ENCODE results near the gene PRELID2. TPM values are rescaled to one million over a fixed set of nuclear protein-coding genes. Genes with fewer than 3 reads are reported as not detected.
A peak's percentile ranks its signal among the peaks of the same experiment; 100 is the strongest.

Gene PRELID2
- polyA plus RNA-seq, 1 donor = 29.0 TPM

GRCh38 chr5:145825751-145826180 lies 9.4 kb downstream of the PRELID2 start:
- no peak overlapping the region for H3K4me3 ChIP-seq (ENCODE audit: low read length)
- H3K27me3 ChIP-seq (ENCODE audit: control insufficient read depth, insufficient read depth, low read length) = no peaks in the 10 kb centered on the region
- H3K36me3 ChIP-seq (ENCODE audit: control insufficient read depth, insufficient read depth, low read length) = peaks cover 6% of the 10 kb centered on the region
- no peaks in the 10 kb centered on the region for H3K9me3 ChIP-seq (ENCODE audit: control insufficient read depth, low read depth, low read length)
- no peak overlapping the region for H3K27ac ChIP-seq (ENCODE audit: low read length)
- 0% methylated on average over 1 of the region's 3 CpGs for WGBS (ENCODE audit: insufficient coverage, low lambda C conversion rate)
- no peaks in the 10 kb centered on the region for H3K4me1 ChIP-seq (ENCODE audit: control insufficient read depth, insufficient read depth, low read length)
- DNase-seq = peak in 1 of 2 donors; percentile 46

GRCh38 chr5:145824040-145824439 lies 11.1 kb downstream of the PRELID2 start:
- Histone ChIP-seq H3K9me3 (ENCODE audit: control insufficient read depth, low read depth, low read length) (no peaks in the 10 kb centered on the region), H3K27me3 (ENCODE audit: control insufficient read depth, insufficient read depth, low read length) (no peaks in the 10 kb centered on the region), H3K4me1 (ENCODE audit: control insufficient read depth, insufficient read depth, low read length) (no peaks in the 10 kb centered on the region), H3K36me3 (ENCODE audit: control insufficient read depth, insufficient read depth, low read length) (peaks cover 12% of the 10 kb centered on the region), H3K4me3 (ENCODE audit: low read length) (no peak overlapping the region), H3K27ac (ENCODE audit: low read length) (no peak overlapping the region)
- DNase-seq = no peak
- no CpG with 5 or more reads among the region's 4 CpGs for WGBS (ENCODE audit: insufficient coverage, low lambda C conversion rate)

GRCh38 chr5:145818604-145819003 lies 16.5 kb downstream of the PRELID2 start:
- peaks cover 31% of the 10 kb centered on the region for H3K36me3 ChIP-seq (ENCODE audit: control insufficient read depth, insufficient read depth, low read length)
- no peaks in the 10 kb centered on the region for H3K27me3 ChIP-seq (ENCODE audit: control insufficient read depth, insufficient read depth, low read length)
- no peak for DNase-seq
- no peaks in the 10 kb centered on the region for H3K4me1 ChIP-seq (ENCODE audit: control insufficient read depth, insufficient read depth, low read length)
- H3K9me3 ChIP-seq (ENCODE audit: control insufficient read depth, low read depth, low read length) = no peaks in the 10 kb centered on the region
- no CpG with 5 or more reads among the region's 4 CpGs for WGBS (ENCODE audit: insufficient coverage, low lambda C conversion rate)
- no peak overlapping the region for H3K4me3 ChIP-seq (ENCODE audit: low read length)
- H3K27ac ChIP-seq (ENCODE audit: low read length) = no peak overlapping the region

GRCh38 chr5:145812877-145813276 lies 22.3 kb downstream of the PRELID2 start:
- H3K9me3 ChIP-seq (ENCODE audit: control insufficient read depth, low read depth, low read length) = no peaks in the 10 kb centered on the region
- no peaks in the 10 kb centered on the region for H3K4me1 ChIP-seq (ENCODE audit: control insufficient read depth, insufficient read depth, low read length)
- WGBS (ENCODE audit: insufficient coverage, low lambda C conversion rate) = no CpG with 5 or more reads among the region's 1 CpG
- no peak overlapping the region for H3K4me3 ChIP-seq (ENCODE audit: low read length)
- no peak for DNase-seq
- peaks cover 39% of the 10 kb centered on the region for H3K36me3 ChIP-seq (ENCODE audit: control insufficient read depth, insufficient read depth, low read length)
- no peak overlapping the region for H3K27ac ChIP-seq (ENCODE audit: low read length)
- H3K27me3 ChIP-seq (ENCODE audit: control insufficient read depth, insufficient read depth, low read length) = no peaks in the 10 kb centered on the region

DNA sequence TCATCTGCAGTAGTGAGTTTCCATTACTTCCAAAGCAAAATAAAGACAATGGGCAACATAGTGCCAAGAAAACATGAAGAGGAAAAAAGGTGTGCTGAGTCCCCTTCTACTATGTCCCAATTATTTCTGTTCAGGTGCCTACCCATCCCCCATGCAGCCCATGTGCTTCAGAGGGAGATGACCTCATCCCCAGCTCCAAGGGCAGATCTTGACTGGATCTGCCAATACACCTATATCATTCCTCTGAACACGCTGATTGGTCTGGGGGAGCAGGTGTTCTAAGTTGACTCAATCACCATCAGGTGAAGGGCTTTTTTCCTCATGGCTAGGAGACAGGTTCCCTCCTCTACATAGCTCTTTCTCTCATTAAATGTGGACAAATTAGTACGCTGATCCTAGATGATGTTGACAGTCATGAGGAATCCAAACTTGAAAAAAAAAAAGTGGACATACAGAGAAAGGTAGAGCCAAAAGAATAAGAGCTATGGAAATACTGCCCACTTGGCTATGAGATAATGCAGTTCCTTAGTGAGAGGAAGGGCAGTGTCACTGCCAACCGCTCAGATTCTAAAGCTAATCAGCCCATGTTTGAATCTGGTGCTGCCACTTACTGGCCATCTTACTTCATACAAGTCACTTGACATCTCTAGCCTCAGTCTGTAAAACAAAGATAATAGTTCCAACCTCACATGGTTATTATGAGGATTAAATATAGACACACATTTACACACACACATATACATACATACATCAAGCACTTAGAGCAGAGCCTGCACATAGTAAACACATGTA lies 23.1 kb downstream of the PRELID2 start:
- Histone ChIP-seq H3K27me3 (ENCODE audit: control insufficient read depth, insufficient read depth, low read length) (no peaks in the 10 kb centered on the region), H3K27ac (ENCODE audit: low read length) (no peak overlapping the region), H3K4me3 (ENCODE audit: low read length) (no peak overlapping the region), H3K36me3 (ENCODE audit: control insufficient read depth, insufficient read depth, low read length) (peaks cover 37% of the 10 kb centered on the region), H3K4me1 (ENCODE audit: control insufficient read depth, insufficient read depth, low read length) (no peaks in the 10 kb centered on the region), H3K9me3 (ENCODE audit: control insufficient read depth, low read depth, low read length) (no peaks in the 10 kb centered on the region)
- no peak for DNase-seq
- 86% methylated on average over 1 of the region's 3 CpGs for WGBS (ENCODE audit: insufficient coverage, low lambda C conversion rate)

DNA sequence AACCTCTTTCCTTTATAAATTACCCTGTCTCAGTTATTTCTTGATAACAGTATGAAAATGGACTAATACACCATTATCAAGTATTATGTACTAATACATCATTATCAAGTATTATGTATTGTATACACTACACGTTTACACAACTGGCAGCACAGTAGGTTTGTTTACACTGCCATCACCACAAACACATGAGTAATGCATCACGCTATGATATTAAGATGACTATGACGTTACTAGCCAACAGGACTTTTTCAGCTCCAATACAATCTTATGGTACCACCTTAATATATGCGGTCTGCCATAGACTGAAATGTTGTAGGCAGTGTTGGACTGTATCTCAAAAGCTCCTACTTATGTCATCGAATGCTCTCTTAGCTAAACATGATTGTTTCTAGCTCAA lies 28.2 kb downstream of the PRELID2 start:
- no peak overlapping the region for H3K27ac ChIP-seq (ENCODE audit: low read length)
- H3K4me1 ChIP-seq (ENCODE audit: control insufficient read depth, insufficient read depth, low read length) = peaks cover 3% of the 10 kb centered on the region
- no peaks in the 10 kb centered on the region for H3K9me3 ChIP-seq (ENCODE audit: control insufficient read depth, low read depth, low read length)
- DNase-seq = no peak
- H3K36me3 ChIP-seq (ENCODE audit: control insufficient read depth, insufficient read depth, low read length) = peaks cover 24% of the 10 kb centered on the region
- H3K4me3 ChIP-seq (ENCODE audit: low read length) = no peak overlapping the region
- no peaks in the 10 kb centered on the region for H3K27me3 ChIP-seq (ENCODE audit: control insufficient read depth, insufficient read depth, low read length)
- 100% methylated on average over 1 of the region's 5 CpGs for WGBS (ENCODE audit: insufficient coverage, low lambda C conversion rate)

GRCh38 chr5:145805819-145806218 lies 29.3 kb downstream of the PRELID2 start:
- peaks cover 3% of the 10 kb centered on the region for H3K4me1 ChIP-seq (ENCODE audit: control insufficient read depth, insufficient read depth, low read length)
- no peak overlapping the region for H3K4me3 ChIP-seq (ENCODE audit: low read length)
- DNase-seq = no peak
- 94% methylated on average over 1 of the region's 4 CpGs for WGBS (ENCODE audit: insufficient coverage, low lambda C conversion rate)
- no peaks in the 10 kb centered on the region for H3K27me3 ChIP-seq (ENCODE audit: control insufficient read depth, insufficient read depth, low read length)
- peaks cover 19% of the 10 kb centered on the region for H3K36me3 ChIP-seq (ENCODE audit: control insufficient read depth, insufficient read depth, low read length)
- H3K27ac ChIP-seq (ENCODE audit: low read length) = no peak overlapping the region
- no peaks in the 10 kb centered on the region for H3K9me3 ChIP-seq (ENCODE audit: control insufficient read depth, low read depth, low read length)

DNA sequence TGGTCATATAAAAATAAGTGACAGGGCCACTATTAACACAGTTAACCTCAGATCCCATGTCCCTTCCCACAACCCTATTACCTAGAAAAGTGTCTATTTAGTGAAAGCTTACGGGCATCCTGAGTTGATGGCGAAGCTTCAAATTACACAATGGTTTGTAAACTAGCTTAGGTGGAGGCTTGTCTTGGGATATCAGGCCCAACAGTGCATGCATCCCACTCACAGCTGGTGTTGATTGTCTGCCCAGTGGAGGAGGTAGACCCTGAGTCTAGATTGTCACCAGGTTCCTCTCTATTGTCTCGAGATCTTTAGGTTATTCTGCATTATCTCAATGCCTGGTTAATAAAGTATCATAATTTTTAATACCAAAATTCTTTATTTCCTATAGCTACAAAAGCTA lies 30.4 kb downstream of the PRELID2 start:
- H3K27ac ChIP-seq (ENCODE audit: low read length) = no peak overlapping the region
- H3K36me3 ChIP-seq (ENCODE audit: control insufficient read depth, insufficient read depth, low read length) = peaks cover 14% of the 10 kb centered on the region
- H3K4me3 ChIP-seq (ENCODE audit: low read length) = no peak overlapping the region
- DNase-seq = no peak
- 100% methylated on average over 1 of the region's 3 CpGs for WGBS (ENCODE audit: insufficient coverage, low lambda C conversion rate)
- peaks cover 3% of the 10 kb centered on the region for H3K4me1 ChIP-seq (ENCODE audit: control insufficient read depth, insufficient read depth, low read length)
- H3K27me3 ChIP-seq (ENCODE audit: control insufficient read depth, insufficient read depth, low read length) = no peaks in the 10 kb centered on the region
- no peaks in the 10 kb centered on the region for H3K9me3 ChIP-seq (ENCODE audit: control insufficient read depth, low read depth, low read length)

GRCh38 chr5:145803112-145804004 lies 31.8 kb downstream of the PRELID2 start:
- Histone ChIP-seq H3K27me3 (ENCODE audit: control insufficient read depth, insufficient read depth, low read length) (no peaks in the 10 kb centered on the region), H3K4me3 (ENCODE audit: low read length) (no peak overlapping the region), H3K4me1 (ENCODE audit: control insufficient read depth, insufficient read depth, low read length) (peaks cover 3% of the 10 kb centered on the region), H3K9me3 (ENCODE audit: control insufficient read depth, low read depth, low read length) (no peaks in the 10 kb centered on the region), H3K36me3 (ENCODE audit: control insufficient read depth, insufficient read depth, low read length) (peaks cover 17% of the 10 kb centered on the region), H3K27ac (ENCODE audit: low read length) (no peak overlapping the region)
- DNase-seq = peak in 1 of 2 donors; percentile 24
- WGBS (ENCODE audit: insufficient coverage, low lambda C conversion rate) = 100% methylated on average over 3 of the region's 9 CpGs

DNA sequence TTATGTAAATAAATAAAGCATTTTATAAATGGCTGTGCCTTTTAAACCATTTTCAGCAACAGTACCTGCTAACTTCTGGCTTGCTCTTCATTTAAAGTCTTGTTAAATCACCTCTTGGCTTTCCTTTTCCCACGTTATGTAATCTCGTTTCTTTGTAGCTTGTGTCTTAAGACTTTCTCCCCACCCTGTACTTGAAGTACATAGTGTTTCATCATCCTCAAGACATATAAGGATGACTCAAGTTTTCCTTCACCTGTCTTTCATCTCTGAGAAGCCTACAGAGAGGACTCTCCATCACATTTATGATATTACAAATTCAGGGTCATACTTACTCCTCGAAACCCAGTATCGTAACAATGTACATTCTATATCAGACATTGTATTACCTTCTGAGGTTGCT lies 33.9 kb downstream of the PRELID2 start:
- Histone ChIP-seq H3K4me3 (ENCODE audit: low read length) (no peak overlapping the region), H3K36me3 (ENCODE audit: control insufficient read depth, insufficient read depth, low read length) (peaks cover 16% of the 10 kb centered on the region), H3K9me3 (ENCODE audit: control insufficient read depth, low read depth, low read length) (no peaks in the 10 kb centered on the region), H3K4me1 (ENCODE audit: control insufficient read depth, insufficient read depth, low read length) (peaks cover 3% of the 10 kb centered on the region), H3K27ac (ENCODE audit: low read length) (no peak overlapping the region), H3K27me3 (ENCODE audit: control insufficient read depth, insufficient read depth, low read length) (no peaks in the 10 kb centered on the region)
- no peak for DNase-seq
- WGBS (ENCODE audit: insufficient coverage, low lambda C conversion rate) = 96% methylated on average over 4 of the region's 4 CpGs

Data from large intestine (tissue), 3 donors.